Measurements from ENCODE around the gene PACSIN1. TPM values are rescaled to one million over a fixed set of nuclear protein-coding genes. Genes with fewer than 3 reads are reported as not detected.

PACSIN1 gene
- total RNA-seq, 1 experiment from 2014 or later = 7.0 TPM

DNA sequence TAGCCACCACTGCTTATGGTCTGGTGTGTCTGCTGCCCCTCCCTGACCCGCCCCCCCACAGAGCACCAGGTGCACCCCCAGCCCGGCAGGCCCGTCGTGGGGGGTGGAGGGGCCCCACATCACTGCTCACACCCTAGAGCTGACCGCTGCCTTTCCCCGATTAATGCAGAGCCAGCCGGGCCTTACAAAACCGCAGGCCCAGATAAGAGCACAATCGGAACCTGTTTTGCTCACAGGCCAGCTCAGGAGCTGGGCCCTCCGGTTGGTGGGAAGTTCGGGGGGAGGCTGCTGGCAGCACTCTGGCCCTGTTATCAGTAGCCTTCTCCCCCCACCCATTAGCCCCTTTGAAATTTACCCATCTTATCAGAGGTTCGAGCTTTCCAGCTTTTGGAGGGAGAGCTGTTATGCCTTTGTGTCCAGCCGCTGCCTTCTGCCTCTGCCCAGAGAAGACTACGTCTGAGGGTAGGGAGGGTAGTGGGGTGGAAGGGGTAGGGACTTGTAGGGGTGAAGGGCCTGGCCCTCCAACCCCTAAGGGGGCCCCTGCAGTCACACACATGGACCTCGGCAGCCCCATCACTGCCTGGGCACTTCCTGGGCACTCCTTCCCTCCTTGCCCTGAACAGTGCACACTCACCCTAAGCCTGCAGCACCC, 97.1 kb downstream of the PACSIN1 start:
- Histone ChIP-seq H4K91ac (ENCODE audit: insufficient read length, low read depth, low read length) (no peak overlapping the region), H3K56ac (ENCODE audit: insufficient read length, low read depth, low read length) (no peak overlapping the region), H3K27me3 (ENCODE audit: insufficient read depth, low read length) (no peaks in the 10 kb centered on the region), H4K8ac (replicated peaks; ENCODE audit: insufficient read length, low read depth, low read length) (no peak overlapping the region), H2BK15ac (ENCODE audit: low read depth, low read length) (no peak overlapping the region), H2BK20ac (ENCODE audit: low read depth, low read length, poor library complexity, severe bottlenecking) (no peak overlapping the region), H3K79me2 (ENCODE audit: insufficient read depth, low read length) (no peaks in the 10 kb centered on the region), H3K79me1 (ENCODE audit: insufficient read depth, low read depth, low read length, poor library complexity, severe bottlenecking) (no peaks in the 10 kb centered on the region), H3K27ac (ENCODE audit: insufficient read length, low read depth, low read length) (no peak overlapping the region), H3K9ac (ENCODE audit: extremely low read depth, insufficient read length, low read length) (no peak overlapping the region), H4K20me1 (ENCODE audit: control insufficient read depth, insufficient read depth, insufficient read length) (no peaks in the 10 kb centered on the region), H3K9me3 (ENCODE audit: control insufficient read depth, low read depth, low read length) (no peaks in the 10 kb centered on the region), H2AFZ (ENCODE audit: low read length) (no peak overlapping the region), H3K14ac (ENCODE audit: insufficient read depth, low read length) (no peak overlapping the region), H3K4ac (ENCODE audit: low read depth, low read length) (no peak overlapping the region), H3K23me2 (ENCODE audit: insufficient read length, low read depth, low read length, poor library complexity, severe bottlenecking) (no peaks in the 10 kb centered on the region), H3T11ph (ENCODE audit: low read length) (no peak overlapping the region), H2BK12ac (ENCODE audit: insufficient read length, low read depth, low read length) (no peak overlapping the region), H2AK5ac (ENCODE audit: insufficient read length, low read length) (no peak overlapping the region), H3K23ac (ENCODE audit: insufficient read length, low read depth, low read length) (no peak overlapping the region), H3K18ac (ENCODE audit: insufficient read length, low read depth, low read length) (no peak overlapping the region), H3K4me2 (ENCODE audit: insufficient read depth, insufficient read length, low read length) (no peak overlapping the region), H2BK5ac (ENCODE audit: insufficient read length, low read length) (no peak overlapping the region), H3K4me1 (ENCODE audit: insufficient read depth, low read length) (no peaks in the 10 kb centered on the region; the same call in 1 of the 2 replicates), H4K5ac (ENCODE audit: insufficient read length, low read depth, low read length) (no peak overlapping the region), H2BK120ac (ENCODE audit: low read depth, low read length, poor library complexity, severe bottlenecking) (no peak overlapping the region)
- no peak for DNase-seq
- H3K36me3 Mint-ChIP-seq (ENCODE audit: insufficient read depth in 1 of 3, low read depth in 3 of 3) = no peaks in the 10 kb centered on the region
- H3K4me1 Mint-ChIP-seq = peaks cover 29 to 41% of the 10 kb centered on the region in 2 experiments
- no CpG with 5 or more reads among the region's 15 CpGs for whole genome bisulfite sequencing (ENCODE audit: extremely low coverage, insufficient read length, low lambda C conversion rate)
- H3K4me3 Mint-ChIP-seq = no peak overlapping the region
- H3K27ac Mint-ChIP-seq = no peak overlapping the region
- TF ChIP-seq, protein P1, sequence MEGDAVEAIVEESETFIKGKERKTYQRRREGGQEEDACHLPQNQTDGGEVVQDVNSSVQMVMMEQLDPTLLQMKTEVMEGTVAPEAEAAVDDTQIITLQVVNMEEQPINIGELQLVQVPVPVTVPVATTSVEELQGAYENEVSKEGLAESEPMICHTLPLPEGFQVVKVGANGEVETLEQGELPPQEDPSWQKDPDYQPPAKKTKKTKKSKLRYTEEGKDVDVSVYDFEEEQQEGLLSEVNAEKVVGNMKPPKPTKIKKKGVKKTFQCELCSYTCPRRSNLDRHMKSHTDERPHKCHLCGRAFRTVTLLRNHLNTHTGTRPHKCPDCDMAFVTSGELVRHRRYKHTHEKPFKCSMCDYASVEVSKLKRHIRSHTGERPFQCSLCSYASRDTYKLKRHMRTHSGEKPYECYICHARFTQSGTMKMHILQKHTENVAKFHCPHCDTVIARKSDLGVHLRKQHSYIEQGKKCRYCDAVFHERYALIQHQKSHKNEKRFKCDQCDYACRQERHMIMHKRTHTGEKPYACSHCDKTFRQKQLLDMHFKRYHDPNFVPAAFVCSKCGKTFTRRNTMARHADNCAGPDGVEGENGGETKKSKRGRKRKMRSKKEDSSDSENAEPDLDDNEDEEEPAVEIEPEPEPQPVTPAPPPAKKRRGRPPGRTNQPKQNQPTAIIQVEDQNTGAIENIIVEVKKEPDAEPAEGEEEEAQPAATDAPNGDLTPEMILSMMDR (conservative IDR thresholded peaks at IDR 0.05) = no peak
- H3K27me3 Mint-ChIP-seq (ENCODE audit: low read depth) = peaks cover 1% of the 10 kb centered on the region; the same call in 1 of the 2 replicates
- H3K9me3 Mint-ChIP-seq = no peaks in the 10 kb centered on the region; a peak in 2 of 5 replicates
